HL-60/S4 treated with phorbol 12-myristate 13-acetate at 8.2 ng/mL for 4 days and 3 days (cell line): ENCODE measurements around the gene TEKTIP1.
"Not testable (repeated sequence)": the region's sequence is repeated elsewhere in the genome, so short reads cannot be mapped to it uniquely, and the experiment has no call there.

ENCODE experiments used
- in situ Hi-C: fragments of 300-500 bp; cut with MboI; formaldehyde crosslinking; loops from 2 replicates; pipeline ENCODE4 v1.15.0; 2022; ENCODE audit warnings: low sequenced_read_pairs

The TEKTIP1 gene

DNA sequence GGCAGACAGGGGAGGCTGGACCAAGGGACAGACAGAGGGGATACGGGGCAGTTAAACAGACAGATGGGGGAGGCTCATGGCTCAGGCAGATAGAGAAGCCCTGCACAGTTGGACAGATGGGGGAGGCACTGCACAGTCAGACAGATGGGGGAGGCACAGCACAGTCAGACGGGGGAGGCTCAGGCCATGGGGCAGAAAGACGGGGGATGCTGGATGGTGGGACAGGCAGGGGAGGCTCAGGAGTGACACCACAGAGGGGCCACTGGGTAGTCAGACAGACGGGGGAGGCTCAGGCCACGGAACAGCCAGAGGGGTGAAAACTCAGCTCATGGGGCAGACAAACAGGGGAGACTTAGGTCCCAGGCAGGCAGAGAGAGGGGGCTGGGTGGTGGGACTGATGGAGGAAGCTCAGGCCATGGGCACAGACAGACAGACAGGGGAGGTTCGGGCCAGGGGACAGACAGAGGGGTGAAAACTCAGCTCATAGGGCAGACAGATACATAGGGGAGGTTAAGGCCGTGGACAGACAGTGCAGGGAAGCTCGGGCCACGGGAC lies 17.5 kb downstream of the TEKTIP1 start:
- in situ Hi-C loops = no loop called here

DNA sequence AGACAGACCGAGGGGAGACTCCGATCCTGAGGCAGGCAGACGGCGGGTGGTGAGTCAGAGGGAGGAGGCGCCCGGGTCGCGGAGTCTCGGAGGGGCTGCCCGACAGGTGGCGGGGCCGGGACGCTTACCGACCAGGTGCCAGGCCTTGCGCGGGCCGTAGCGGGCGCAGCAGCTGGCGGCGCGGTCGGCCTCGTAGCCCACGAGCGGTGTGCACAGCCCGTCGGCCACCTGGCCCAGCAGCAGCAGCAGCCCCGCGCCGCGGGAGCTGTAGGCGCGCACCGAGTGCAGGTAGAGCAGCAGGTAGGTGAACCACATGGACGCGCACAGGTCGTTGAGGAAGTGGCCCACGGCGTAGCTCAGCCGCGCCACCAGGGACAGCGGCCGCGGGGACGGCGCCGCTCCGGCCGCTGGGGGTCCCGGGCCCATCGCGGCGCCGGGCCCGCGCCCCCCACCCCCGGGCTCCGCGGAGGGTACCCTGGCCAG lies 18.0 kb downstream of the TEKTIP1 start:
- in situ Hi-C loops = no loop called here

DNA sequence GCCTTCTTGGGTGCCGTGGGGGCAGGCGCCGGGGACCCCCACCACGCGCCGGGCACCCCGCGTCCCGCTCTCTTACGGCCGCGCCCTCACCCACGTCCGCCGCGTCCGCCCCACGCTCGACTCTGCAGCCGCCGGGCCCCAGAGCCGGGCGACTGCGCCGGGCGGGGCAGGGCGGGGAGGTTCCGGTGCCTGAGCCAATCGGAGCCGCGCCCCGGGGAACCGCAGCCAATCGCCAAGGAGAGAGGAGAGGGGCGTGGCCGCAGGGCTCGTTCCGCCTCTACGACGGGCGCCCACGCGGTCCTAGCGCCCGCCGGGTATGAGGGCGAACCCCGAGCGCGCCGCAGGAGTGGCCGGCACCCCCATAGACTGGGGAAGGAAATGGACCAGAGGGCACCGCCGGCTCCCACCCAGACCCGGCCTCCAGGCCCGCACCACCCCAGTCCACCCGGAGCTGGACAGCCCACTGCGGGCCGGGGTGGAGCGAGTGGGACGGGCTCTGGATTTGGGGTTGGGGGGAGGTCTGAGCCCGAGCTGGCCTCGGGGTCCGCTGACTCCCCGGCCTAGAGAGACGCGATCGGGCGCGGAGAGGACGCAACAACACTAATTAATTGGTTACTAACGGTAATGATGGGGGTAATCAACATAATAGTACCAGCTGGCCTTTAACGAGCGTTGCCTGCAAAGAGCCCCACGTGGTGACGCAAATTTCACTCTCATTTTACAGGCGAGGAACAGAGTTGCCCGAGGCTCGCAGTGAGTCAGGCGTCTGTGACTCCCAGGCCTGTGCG lies 18.7 kb downstream of the TEKTIP1 start, which contains the start of gene MFSD12:
MFSD12 (minus strand) TSS at position 126 of the 788 bp plus-strand sequence. CDS start 183 bp downstream, outside the sequence.
- in situ Hi-C loops = no loop called here

DNA sequence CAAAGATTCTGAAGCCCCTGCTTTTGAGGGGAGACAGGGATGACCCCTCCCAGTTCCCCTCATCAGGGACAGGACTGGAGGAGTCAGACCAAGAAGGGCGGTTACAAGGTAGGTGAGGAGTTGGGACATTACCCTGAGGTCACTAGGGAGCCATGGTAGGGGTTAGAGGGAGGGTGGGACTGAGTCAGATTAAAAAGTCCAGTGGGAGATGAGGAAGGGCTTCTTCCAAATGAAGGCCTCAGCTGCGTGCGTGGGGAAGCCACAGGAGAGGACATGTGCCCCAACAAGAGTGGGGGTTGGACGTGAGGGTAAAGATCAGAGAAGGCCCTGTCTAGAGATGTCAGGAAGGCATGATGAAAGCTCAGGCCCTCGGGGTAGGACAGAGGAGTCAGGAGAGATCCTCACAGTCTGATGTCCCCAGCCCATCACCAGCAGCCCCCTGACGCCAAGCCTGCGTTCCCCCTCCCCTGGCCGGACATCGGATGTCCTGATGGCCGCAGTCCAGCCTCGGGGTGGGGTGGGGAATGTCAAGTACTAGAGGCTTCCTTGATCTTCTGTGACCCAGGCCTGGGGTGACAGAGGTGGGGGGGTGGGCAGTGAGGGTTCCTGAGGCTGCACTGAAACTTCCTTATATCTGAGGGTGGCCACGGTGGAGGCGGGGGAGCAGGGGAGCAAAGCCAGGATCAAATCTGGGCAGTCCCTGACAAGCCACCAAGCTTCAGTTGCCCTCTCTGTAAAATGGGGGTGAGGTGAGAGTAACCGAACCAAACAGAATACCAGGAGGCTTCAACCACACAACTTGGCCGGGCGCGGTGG lies 24.9 kb downstream of the TEKTIP1 start:
- in situ Hi-C loops = no loop called here

DNA sequence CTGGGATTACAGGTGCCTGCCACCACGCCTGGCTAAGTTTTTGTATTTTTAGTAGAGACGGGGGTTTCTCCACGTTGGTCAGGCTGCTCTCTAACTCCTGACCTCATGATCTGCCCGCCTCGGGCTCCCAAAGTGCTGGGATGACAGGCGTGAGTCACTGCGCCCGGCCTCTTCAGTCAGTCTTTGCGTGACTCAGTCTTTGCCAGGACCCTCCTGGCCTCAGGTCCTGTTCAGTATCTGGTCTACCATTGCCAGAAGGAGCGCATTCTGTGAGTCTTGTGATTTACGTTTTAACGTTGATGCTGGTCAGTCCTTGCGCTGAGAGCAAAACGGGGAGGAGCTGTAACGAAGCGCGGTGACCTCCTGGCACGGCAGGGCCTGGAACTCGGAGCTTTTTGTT lies 26.2 kb downstream of the TEKTIP1 start:
- in situ Hi-C loops = no loop called here

DNA sequence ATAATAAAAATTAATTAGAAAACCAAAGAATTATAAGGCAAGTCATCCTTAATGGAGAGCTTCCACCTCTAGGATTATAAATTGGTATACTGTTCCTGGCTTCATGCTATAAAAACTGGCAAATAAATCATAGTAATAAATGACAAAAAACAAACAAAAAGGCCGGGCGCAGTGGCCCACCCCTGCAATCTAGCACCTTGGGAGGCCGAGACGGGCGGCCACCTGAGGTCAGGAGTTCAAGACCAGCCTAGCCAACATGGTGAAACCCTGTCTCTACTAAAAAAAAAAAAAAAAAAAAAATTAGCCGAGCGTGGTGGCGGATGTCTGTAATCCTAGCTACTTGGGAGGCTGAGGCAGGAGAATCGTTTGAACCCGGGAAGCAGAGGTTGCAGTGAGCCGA lies 31.1 kb downstream of the TEKTIP1 start:
- in situ Hi-C loops = not testable (repeated sequence)

DNA sequence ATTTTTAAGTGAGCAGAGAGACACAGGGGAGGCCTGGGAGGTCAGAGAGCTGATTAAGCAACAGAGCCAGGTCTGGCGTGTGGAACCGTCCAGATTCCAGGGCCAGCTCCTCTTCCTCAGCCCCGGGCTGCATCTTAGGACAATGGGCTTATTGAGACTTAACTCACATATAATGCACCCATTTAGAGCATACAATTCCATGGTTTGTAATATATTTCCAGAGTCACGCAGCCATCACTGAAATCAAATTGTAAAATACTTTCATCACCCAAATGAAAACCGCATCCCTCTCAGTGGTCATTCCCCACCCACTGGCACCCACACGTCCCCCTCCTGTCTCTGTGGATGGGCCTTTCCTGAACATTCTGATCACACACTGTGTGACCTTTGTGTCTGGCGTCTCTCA lies 31.6 kb downstream of the TEKTIP1 start:
- in situ Hi-C loops = no loop called here

DNA sequence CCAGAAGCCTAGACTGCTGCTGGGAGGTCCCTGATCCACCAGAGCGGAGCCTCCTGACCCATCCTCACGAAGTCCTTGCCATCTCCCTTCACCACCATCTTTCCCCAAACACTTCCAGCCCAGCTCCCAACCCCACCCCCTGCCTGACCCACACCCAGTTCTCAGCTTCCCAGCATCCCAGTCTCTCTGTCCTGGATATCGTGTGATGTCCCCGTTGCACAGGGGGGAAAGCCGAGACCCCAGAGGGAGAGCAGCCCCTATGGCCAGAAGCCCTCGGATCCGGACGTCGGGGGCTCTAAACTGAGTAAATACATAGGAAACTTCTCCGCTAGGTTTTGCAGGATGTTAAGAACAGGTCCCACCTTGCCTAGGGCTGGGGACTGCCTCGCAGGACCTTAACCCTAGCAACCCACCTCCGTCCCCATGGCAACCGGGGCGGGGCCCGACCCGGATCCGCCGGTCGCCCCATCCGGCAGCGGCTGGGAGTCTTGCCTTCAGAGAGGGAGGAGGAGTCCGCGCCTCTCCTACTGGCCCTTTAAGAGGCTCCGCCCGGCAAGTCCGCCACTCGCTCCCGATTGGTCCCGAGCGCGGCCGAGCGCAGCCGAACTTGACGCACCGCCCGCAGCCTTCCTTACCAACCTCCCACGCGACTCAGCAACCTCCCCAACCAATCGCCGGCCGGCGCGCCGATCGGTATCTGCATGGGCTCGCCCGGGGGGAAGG lies 33.3 kb downstream of the TEKTIP1 start:
- in situ Hi-C loops = no loop called here

DNA sequence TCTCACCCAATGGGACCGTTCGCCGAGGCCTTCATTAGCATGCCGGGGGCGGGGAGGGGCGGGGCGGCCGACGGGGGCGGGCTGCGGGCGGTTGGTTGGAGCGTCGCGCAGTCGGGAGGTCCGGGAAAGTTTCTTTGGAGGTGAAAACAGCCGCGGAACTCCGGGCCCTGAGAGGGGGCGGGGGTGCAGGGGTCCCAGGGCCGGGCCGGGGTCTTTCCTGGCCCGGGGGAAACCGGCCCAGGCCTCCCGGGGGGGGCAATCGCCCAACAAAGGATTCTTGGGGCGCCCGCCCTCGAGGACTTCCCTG lies 33.8 kb downstream of the TEKTIP1 start, which contains the start of gene HMG20B:
HMG20B (plus strand) TSS at position 90 of the 307 bp plus-strand sequence. CDS start 366 bp downstream, outside the sequence.
- in situ Hi-C loops = no loop called here

DNA sequence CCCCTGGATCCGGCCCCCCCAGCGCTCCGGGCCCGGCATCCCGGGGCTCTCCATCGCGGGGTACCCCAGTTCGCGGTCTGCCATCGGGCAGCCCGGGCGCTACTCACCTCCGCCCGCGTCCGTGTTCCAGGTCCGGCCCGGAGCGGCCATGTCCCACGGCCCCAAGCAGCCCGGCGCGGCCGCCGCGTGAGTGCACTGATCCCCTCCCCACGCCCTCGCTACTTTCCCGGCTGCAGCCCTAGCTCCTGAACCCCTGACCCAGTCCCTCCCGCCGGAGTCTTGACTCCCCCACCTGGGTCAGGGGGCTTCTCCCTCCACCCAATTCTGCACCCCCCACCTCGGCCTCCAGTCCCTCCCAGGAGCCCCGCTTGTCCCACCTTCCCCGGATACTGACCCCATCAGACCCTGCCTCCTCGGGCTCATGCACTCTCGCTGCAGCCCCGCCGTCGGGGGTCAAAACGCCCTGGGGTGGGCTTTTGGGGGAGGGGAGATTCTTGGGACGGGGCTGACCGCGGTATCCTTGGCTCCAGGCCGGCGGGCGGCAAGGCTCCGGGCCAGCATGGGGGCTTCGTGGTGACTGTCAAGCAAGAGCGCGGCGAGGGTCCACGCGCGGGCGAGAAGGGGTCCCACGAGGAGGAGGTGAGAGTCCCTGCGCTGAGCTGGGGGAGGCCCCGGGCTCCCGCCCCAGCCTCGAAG lies 34.3 kb downstream of the TEKTIP1 start:
- in situ Hi-C loops = no loop called here

DNA sequence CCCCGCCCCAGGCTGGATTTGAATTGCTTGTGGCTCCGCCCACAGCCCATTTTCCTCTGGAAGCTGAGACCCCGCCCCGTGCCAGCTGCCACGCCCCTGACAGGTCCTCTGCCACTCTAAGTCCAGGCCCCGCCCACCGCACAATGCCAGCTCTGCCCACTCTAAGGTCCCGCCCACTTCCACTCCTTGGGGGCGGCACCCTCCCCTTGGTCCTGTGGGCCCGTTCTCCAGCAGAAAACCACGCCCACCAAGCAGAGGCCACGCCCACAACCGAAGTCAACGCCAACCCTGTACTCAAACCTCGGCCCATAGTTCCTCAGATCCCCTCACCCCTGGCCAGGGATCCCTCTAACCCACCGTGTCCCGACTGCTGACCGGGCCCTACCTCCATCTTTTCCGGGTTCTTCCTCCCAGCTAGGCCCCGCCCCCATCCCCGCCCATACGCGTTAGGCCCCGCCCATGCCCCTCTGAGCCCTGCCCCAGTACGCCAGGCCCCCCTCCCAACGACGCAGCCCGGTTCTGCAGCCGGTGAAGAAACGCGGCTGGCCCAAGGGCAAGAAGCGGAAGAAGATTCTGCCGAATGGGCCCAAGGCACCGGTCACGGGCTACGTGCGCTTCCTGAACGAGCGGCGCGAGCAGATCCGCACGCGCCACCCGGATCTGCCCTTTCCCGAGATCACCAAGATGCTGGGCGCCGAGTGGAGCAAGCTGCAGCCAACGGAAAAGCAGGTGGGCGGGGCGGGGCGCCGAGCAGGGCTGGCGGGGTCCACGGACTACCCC lies 35.1 kb downstream of the TEKTIP1 start:
- in situ Hi-C loops = no loop called here

DNA sequence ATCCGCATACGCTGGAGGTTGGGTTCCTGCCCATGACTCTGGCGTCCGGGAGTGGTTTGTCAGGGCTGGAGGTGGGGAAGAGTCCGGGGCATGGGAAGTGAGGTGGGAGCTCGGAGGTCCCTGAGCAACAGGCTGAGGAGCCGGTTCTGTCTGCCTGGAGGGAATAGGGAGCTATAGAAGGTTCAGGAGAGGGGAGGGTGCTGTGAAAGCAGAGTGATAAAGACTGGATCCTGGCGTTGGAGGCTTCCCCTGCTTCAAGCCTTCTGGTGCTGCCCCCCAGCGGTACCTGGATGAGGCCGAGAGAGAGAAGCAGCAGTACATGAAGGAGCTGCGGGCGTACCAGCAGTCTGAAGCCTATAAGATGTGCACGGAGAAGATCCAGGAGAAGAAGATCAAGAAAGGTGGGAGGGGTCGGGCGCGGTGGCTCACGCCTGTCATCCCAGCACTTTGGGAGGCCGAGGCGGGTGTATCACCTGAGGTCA lies 36.3 kb downstream of the TEKTIP1 start:
- in situ Hi-C loops = no loop called here

DNA sequence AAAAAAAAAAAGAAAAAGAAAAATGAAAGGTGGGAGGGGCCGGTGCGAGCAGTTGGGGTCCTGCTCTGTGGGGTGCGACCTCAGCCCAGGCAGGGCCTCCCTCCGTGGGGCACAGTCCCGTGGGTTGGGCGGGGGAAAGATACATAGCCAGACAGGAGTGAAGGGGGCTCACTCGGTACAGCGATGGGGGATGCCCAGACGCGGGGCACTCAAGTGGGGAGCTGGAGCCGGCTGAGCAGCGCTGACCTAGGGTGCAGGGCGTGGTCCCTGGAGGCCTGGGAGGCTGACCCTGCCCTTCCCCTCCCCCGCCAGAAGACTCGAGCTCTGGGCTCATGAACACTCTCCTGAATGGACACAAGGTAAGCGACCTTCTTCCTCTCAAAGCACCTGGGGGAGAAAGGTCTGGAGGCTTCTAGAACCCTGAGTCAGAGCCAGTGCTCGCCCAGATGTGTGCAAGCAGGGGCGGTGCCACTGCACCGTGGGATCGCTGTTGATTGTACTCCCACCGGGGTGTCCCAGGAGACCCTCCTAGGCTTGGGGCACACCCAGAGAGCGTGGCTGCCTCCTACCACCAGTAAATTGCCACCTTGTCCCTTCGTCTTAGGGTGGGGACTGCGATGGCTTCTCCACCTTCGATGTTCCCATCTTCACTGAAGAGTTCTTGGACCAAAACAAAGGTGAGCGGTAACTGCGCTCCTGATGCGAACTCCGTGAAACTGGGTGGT lies 37.1 kb downstream of the TEKTIP1 start:
- in situ Hi-C loops = no loop called here

DNA sequence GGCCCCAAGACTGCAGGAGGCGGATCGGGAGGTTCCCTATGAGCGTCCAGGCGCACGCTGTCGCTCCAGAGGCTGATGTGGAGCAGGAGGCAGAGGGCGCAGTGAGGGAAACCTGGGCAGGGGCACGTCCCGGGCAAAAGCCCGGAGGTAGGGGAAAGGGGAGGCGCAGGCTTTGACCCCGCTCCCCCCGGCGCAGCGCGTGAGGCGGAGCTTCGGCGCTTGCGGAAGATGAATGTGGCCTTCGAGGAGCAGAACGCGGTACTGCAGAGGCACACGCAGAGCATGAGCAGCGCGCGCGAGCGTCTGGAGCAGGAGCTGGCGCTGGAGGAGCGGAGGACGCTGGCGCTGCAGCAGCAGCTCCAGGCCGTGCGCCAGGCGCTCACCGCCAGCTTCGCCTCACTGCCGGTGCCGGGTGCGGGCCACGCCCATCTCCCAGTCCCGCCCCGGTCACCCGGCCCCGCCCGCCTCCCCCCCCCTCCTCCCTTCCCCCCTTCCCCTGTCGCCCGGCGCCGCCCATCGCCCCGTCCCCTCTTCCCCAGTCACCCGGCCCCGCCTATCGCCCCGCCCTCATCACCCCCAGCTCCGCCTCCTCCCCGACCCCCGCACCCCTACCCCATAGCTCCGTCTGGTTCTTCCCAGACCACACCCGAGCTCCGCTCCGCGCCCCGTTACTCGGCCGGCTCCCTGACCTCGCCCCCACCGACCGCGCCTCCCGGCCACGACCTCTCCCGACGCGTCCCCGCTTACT lies 37.9 kb downstream of the TEKTIP1 start:
- in situ Hi-C loops = no loop called here

DNA sequence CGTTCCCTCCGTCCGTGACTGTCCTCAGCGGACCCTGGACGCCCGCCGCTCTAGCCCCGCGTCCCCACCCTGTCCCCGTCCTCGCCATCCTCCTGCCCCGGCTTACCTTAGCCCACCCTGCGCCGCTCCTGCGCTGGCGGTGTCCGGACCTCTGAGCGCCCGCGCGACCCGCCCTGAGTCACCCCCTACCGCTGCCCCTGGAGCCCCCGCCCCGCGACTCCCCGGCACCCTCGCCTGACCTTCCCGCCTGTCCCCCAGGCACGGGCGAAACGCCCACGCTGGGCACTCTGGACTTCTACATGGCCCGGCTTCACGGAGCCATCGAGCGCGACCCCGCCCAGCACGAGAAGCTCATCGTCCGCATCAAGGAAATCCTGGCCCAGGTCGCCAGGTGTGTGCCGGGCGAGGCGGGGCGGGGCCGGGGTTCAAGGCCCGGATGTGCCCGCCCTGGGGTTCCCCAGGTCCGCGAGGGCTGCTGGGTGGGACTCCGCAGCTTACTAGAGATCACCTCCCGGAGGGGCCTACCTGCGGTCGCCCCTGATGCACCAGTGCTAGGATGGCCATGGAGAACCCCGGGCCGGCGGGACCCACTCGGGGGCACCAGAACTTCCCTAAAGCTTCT lies 38.9 kb downstream of the TEKTIP1 start:
- in situ Hi-C loops = no loop called here

DNA sequence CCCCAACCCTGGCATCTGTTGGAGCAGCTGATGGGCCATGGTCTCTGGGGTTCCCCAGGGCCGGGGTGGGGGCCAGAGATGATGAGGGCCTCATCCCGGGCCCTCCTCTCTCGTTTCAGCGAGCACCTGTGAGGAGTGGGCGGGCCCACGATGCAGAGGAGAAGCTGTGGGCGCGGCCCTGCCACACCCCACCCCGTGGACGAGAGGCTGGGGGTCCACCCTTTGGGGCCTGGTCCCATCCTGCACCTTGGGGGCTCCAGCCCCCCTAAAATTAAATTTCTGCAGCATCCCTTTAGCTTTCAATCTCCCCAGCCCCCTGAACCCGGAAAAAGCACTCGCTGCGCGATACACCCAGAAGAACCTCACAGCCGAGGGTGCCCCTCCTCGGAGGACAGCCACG lies 39.4 kb downstream of the TEKTIP1 start:
- in situ Hi-C loops = no loop called here

DNA sequence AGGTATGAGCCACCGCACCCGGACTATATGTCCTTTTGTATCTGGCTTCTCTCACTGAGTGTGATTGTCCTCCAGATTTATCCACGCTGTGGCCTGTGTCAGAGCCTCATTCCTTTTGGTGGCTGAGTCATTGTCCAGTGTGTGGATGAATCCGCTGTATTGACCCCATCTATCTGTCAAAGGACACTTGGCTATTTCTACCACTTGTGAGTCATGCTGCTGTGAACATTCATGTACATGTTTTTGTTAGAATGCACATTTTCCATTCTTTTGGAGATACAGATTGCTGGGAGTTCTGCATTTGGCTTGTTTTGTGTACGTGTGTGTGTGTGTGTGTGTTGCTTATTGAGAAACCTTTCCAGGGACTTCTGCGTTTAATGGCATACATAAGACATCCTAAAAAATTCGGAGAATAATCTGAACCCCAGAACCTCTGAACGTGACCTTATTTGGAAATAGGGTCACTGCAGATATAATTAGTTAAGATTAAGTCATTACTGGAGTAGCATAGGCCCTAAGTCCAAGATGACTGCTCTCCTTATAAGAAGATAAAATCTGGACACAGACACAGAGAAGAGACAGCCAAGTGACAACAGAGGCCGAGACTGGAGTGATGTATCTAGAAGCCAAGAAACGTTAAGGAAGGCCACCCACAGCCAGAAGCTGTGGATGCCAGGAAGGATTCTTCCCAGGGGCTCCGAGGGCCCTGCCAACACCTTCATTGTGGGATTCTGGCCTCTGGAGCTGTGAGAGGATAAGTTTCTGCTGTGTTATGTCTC lies 41.4 kb downstream of the TEKTIP1 start:
- in situ Hi-C loops = no loop called here
